ENCODE results near the gene CDKAL1.
"Not testable (repeated sequence)": the region's sequence is repeated elsewhere in the genome, so short reads cannot be mapped to it uniquely, and the experiment has no call there.

The CDKAL1 gene

DNA sequence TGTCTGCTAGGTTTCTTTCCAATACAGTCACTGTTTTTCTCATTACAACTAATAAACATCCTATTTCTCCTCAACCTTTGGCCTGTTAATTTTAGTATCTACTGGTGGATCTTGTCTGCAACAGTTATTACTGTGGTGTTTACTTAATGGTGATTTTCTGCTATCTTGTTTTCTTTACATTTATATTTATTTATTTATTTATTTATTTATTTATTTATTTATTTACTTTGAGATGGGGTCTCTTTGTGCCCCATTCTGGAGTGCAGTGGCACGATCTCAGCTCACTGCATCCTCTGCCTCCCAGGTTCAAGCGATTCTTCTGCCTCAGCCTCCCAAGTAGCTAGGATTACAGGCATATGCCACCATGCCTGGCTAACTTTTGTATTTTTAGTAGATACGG lies 15.1 kb downstream of the CDKAL1 start:
- FAIRE-seq; DNase-seq (ENCODE audit: low spot score): not testable (repeated sequence)

DNA sequence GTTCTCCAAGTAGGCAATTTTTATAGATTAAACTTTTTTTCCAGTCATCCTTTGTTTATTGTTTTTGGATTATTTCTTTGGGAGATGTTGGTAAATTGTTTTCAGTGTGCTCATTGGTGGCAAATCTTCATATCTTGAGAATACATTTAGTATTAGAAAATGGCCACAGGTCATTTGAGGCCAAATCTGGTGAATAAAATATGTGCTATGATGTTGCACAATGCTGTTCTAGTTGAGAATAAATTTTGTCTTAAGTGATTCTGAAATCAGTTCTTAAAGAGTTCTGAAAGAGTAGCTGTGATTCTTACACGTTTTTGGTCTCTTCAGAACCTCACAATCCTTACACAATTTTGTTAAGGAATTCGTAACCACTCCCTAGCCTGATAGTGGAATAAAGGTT lies 20.1 kb downstream of the CDKAL1 start:
- FAIRE-seq: no peak
- DNase-seq (ENCODE audit: low spot score): no peak

DNA sequence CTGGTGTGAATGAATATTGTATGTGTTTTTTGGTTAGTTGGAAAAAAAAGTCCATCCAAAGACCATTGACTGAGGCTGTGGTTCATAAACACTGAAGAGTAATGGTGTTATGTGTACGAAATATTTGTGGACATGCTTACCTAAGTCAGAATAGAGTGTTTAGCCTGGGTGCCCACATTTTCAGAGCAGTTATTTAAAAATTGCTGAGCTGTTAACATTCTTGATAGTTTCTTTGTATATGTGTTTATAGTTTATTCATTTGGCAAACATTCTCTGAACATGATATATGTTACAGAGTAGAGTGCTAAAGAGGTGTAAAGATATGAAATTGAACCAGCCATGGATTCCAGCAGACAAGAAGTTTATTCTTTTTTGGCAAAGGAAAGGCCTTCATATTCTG lies 20.6 kb downstream of the CDKAL1 start:
- DNase-seq (ENCODE audit: low spot score) (no peak), FAIRE-seq (no peak)

DNA sequence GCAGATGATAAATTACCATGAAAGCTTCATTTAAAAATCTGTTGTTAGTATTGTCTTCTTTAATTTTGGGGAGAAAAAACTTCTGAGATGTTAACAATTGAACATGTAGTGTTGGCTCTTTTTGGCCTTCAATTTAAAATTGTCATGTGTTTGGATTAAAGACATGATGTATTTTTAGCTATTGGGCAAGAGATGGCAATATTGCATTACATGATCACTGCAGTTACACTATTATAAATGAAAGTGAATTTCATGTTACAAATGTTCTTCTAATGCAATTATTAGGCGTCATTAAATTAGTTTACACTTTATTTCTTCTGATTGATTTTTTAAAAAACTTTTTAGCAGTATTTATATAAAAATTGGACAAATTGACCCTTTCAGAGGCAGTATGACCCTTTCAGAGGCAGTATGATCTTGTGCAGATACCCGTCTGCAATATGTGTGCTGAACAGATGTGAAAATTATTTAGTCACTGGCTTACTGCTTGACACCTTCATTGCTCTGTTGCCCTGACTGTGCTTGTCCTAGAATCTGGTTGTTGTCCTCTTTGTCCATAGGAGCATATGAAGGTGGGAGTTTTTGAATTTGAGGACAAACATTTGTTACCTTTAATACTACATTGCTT lies 25.8 kb downstream of the CDKAL1 start:
- DNase-seq (ENCODE audit: low spot score) (no peak), FAIRE-seq (no peak)

DNA sequence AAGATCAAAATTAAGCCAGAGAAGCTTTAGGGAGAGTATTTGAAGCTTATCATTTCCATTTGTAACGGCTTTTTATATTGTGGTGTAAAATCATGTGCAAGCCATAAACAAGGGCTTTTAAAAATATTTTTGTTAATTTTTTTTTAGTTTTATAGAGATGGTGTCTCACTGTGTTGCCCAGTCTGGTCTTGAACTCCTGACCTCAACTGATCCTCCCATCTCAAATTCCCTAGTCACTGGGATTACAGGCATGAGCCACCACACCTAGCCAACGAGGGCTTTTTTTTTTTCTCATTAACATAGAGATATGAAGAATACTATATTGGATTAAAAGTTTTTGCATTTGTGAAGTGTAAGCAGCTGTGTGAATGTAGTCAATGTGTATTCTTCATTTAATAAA lies 29.1 kb downstream of the CDKAL1 start:
- DNase-seq (ENCODE audit: low spot score) (no peak), FAIRE-seq (no peak)

DNA sequence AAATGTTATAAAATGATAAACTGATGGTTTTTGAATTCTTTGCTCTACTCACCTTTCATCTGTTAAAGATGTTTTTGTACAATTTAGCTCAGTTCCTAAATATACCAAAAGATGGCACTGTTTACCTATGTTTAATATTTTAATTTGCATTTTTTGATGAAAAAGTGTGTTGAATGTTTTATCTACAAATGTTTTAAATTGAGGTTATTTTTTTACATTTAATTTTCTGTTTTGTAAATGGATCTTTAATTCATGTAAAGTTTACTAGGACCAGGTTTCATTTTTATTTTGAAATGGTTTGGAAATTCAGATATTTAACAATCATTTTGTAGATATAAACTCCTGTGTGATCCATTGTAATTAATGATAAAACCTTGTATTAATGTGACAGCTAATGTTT lies 30.0 kb downstream of the CDKAL1 start:
- peak; percentile 17 for DNase-seq (ENCODE audit: low spot score)
- peak; percentile 94 for FAIRE-seq

DNA sequence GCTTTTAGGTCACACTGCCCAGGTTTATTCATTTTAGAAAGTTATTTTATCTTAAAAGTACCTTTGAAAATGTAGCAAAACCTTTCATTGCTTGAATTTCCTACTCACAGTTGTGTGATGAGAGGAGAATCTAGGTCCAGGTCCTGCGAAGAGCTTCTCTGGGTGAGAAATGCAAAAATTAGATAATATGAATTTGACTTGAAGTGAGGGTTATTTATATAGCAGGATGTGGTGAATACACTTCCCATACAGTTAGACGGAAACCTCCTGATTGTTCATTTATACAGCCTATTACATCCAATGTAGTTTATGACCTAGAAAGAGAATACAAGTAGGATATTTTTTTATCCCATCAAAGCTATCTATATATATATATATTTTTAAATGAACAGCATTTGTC lies 30.5 kb downstream of the CDKAL1 start:
- DNase-seq (ENCODE audit: low spot score): no peak
- FAIRE-seq: no peak

DNA sequence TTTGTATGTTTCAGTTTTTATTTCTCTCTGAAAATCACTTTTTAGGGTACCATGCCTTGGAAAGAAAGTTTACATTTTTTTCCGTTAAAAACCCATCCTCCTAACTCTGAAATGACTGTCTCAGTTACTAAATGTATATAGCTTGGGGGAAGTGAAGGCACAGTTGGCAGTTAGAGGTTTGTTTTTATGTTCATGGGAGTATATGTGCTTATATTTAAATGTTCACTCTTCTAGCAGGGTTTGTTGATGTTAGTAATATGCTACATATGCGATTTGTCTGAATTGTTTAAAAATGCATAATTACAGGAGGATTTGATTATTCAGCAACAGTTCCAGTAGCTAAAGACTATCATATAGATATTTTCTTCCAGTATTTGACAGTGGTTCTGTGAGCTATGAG lies 31.1 kb downstream of the CDKAL1 start:
- FAIRE-seq: no peak
- DNase-seq (ENCODE audit: low spot score): no peak

DNA sequence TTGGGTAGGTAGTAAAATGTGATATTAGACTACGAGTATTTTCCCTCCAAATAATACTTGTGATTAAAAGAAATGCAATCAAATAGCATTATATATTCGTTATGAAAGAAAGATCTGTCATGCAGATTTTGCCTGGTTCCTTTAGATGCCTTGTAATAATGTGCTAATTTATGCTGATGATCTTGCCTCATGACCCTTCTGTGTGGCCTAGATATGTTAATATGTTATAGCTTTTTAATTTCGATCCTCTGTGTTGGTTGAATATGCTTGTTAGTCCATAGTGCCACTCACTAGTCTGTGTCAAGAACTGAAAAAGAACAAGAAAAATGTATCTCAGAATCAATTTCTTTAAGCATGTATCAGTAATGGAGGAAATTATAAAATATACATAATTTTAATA lies 31.9 kb downstream of the CDKAL1 start:
- DNase-seq (ENCODE audit: low spot score) (no peak), FAIRE-seq (no peak)

DNA sequence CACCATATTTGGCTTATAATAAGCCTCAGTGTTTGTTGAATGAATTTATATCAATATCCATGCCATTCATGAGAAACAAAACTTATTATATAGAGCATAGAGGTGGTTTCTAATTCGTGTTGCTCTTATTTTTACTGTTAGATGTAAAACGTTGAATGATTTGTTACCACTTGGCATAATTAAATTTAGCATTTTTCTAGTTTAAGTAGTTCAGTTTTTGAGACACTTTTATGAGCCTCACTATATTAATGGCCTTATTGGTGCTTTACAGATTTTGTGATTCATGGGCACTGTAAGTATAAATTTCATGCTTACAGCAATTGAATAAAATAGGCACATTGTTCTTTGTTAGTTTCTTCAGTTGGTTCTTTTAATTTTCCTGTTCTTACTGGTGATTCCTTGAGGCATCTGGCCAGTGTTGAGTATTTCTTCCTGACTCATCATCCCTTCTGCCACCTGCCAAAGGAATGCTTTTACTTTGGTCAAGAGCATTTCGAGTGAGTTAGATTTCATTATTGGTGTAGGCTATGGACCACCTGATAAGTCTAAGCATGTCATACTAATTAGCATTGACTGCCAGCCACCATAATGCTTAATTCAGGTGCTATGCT lies 34.8 kb downstream of the CDKAL1 start:
- no peak for DNase-seq (ENCODE audit: low spot score)
- FAIRE-seq: no peak

DNA sequence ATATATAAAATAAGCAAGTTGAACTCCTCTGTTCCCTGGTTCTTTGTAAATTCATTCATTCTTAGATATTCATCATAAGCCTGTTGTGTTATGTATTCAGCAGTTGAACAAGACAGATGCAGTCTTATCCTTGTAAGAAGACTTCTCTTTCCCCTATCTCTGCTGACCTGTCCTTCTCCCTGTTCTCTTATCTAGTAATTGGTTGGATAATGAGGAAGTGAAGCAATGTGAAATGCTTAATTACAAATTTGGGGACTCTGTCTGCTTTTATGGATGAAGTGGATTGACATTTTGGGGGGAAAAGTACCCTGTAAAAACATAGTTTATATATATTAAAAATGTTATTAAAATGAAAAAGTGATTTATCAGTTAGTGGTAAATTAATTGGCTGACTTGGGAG lies 37.0 kb downstream of the CDKAL1 start:
- FAIRE-seq: no peak
- no peak for DNase-seq (ENCODE audit: low spot score)

DNA sequence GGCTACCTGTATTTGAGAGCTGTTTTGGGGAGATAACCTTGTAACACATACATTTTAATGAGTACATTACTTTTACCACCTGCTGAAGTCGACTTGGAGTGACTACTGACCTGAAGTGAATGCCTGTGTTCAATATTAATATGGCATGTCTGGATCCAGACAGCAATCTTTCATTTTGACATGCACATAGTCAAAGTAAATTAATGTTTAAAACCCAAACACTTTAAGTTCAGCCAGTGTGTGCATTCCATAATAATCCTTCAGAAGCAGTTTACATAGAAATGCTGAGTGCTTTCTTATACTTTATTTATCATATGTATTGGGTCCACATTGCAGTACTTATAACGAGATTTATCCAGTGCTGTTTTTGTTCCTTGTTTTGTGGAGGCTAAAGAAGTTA lies 38.0 kb downstream of the CDKAL1 start:
- DNase-seq (ENCODE audit: low spot score): no peak
- no peak for FAIRE-seq

DNA sequence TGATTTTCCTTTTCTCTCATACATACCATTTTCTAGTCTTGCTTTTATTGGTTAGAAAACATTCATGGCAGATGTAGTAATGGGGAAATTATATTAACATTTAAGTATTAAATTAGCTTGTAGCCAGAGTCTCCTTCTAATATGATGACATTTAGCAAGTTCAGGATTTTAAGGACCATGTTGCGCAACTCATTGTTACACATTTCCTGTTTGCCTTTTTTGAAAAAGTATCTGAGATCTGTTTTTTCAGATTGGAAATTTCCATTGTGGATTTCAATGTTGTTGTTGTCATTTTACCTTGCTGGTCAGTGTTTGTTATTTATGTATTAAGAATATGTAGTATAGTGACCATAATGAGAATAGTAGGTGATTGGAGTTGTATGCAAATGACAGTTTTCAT lies 38.7 kb downstream of the CDKAL1 start:
- no peak for FAIRE-seq
- no peak for DNase-seq (ENCODE audit: low spot score)

DNA sequence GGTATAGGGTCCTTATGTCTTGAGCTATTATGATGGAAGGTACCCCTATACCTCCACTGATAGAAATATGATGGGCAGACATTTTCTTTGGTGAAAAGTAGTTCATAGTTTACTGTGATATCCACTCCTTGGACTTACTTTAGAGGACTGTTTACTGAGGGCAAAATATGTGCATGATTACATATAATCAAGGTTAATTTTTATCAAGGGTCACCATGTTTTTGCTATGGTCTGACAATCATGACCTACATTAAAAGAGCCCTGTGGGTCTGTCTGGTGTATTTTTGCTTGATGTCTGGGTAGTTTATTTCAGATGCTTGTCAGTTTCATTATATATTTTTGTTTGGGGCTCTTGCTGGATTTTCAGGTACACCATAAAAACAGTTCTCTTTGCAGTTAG lies 40.1 kb downstream of the CDKAL1 start:
- DNase-seq (ENCODE audit: low spot score) (no peak), FAIRE-seq (no peak)

DNA sequence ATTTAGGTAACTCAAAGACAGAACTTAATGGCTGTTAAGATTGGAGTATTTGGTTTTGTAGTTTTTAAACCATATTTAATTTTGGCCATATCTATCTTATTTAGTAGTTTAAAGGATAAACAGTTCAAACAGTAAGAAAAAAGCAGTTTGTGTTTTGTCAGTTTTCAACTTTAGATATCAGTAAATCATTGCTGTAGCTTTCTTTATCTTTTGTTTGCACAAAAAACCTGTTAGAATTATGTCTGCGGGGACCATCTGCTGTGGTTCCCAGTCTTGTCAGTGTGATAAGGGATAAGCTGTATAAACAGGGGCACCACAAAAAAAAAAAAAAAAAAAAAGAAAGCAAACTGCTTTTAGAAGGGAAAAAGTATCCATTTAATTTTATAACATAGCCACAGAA lies 40.9 kb downstream of the CDKAL1 start:
- no peak for DNase-seq (ENCODE audit: low spot score)
- no peak for FAIRE-seq

DNA sequence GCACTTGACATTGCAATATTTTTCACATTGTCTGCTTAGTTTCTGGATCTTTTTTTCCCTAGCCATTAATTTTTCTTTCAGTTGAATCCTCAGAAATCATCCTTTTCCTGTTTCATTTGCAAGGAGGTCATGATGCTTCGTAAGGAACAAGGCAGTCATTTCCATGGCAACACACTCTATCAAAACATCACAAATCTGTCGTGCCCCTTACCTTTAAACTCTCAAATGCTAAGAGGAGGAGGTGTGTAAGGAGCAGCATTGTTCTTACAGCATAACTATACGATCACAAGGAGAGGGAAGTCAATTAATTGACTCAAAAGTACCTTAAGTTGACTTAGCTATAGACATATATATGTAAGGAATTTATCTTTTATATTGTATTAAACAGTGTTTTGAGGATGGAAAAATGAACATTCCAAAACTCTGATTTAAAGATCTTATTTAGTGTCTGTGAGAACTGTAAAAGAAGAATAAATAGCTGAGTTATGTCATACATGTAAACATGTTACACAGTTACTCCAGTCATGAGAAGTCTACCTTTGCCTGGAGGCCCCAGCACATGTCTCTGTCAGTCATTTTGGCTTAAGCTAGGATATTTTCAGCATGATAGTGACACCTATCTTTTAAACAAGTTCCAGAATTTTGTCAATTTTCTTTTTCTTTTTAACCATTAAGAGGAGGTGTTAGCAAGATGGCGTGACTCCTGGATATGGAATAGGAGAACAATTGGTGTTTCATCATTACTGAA lies 41.6 kb downstream of the CDKAL1 start:
- no peak for FAIRE-seq
- DNase-seq (ENCODE audit: low spot score): no peak

DNA sequence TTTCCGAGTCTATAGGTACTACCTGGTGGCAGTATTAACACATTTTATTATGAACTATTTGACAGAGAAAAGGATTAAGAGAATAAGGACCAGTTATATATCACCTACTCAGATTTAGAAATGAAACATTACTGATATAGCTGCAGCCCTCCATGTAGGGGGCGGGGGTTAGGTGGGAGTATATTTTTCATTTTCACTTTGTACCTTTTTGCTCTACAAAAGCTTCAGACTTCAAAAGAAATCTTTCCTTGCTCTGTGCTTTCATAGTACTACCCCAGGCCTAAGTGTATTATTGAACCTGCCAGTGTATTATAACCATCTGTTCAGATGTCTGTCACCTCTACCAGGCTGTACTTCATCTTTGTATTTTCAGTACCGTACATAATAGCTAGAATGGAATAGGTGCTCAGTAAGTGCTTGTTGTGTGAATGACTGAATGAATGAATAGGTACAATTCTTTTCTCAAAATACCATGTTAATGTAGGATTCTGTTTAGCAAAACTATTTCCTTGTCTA lies 43.0 kb downstream of the CDKAL1 start:
- DNase-seq (ENCODE audit: low spot score) (no peak), FAIRE-seq (no peak)

DNA sequence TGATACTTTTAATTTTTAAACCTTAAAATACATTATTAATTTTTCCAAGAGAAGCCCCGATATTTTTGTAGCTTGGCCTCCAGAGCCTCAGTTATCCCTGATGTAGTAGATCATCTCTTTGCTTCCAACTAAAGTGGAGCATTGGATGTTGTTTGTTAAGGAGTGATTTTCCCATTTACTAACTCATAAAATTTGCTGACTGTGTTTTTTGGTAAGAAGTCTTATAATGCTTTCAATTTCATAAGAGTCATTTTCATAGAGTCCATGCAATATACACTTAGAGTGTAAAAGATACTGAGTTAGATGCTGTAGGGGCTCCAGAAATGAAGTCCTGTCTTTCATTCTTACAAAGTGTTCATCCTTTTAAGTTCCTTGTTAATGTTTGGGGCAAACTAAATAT lies 46.8 kb downstream of the CDKAL1 start:
- FAIRE-seq (no peak), DNase-seq (ENCODE audit: low spot score) (no peak)

DNA sequence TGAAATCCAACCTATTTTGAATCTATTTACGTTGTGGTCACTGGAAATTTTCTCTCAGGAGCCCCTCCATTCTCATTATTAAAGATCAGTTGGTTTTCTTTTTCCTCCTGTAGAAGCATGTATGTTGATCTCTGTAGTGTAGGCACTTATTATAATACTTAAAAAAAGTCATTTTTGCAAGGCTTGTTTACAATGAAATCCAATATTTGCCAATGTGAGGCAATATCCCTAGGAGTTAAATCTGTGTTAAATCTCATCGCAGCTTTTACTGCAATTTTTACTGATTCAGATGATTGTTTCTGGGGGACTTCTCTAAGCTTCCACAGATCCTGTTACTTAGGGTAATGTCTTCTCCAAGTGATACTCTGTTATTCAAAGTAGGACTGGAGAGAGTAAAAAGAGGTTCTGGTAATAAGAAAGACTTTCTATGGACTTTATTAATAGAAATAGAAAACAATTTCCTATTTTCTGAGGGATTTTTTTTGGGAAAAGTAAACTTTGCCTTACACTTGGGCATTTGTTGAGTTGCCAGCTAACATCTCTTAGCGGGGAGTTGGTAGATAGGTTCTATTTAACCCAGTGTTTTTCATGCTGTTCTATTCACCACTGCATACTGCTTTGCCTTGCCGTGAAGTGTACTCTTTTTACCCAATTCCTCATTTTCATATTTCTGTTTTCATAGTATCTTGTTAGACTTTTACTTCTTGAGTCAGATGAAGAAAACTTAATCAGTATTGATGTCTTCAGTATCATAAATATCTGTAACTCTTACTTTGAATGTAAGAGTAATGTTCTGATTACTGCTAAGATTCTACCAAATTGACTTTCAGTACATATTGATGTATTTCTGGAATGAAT lies 48.6 kb downstream of the CDKAL1 start:
- no peak for DNase-seq (ENCODE audit: low spot score)
- FAIRE-seq: no peak

DNA sequence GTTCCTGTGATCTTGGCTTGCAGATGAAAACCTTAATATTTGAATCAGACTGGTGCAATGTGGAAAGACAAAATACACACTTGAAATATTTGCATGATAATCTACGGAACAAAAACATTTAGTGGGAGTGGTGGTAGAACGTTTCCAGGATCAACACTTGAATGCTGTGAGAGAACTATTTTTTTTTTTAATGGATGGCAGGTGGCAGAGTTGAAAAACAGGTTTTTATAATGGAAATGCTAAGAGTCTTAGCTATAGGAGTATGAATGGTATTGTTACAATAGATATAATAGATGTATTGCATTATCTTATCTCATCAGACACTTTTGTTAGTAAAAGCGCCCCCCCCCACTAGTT lies 49.2 kb downstream of the CDKAL1 start:
- FAIRE-seq (no peak), DNase-seq (ENCODE audit: low spot score) (no peak)

DNA sequence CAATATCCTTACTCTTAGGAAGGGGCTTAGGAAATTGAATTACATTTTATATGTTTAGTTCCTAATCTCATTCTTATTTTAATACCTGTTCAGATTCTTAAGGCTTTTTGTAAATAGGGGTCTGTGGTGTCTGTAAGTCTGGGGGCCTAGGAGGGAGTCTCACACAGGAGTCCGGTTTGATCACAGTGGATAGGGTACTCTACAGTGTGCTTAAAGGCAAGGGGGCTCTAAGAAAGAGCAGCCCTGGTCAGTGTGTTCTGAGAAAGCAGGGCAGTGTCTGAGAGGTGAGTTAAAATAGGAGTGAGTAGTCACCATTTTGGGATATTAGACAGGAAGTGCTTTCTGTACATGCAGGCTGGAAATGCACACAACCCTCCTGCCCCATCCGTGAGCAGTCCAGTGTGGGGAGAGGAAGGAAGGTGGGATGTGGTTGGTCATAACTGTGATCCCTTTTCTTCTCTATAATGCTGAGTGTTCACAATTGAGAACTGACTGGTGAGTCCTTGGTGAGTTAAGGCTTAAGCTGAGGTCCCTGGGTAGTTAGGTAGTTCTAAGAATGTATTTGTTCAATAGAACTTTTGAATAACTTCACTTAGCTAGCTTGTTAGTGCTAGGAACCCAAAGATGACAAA lies 50.0 kb downstream of the CDKAL1 start:
- DNase-seq (ENCODE audit: low spot score) (no peak), FAIRE-seq (no peak)

All from RCC 7860 (cell line).